Chondrocyte (in vitro differentiated cells): Measurements from ENCODE around the gene ZNF880. TPM values are rescaled to one million over a fixed set of nuclear protein-coding genes. Genes with fewer than 3 reads are reported as not detected.

Experiments used
- DNase-seq: peaks from one replicate; pipeline ENCODE4 v3.0.0; 2021; ENCODE audit warnings: mixed read lengths, low spot score
- H3K27ac Mint-ChIP-seq: one replicate; pipeline ENCODE4 v1.8.0; 2021; ENCODE audit warnings: mild to moderate bottlenecking, moderate library complexity, mixed read lengths; ENCODE audit not compliant: unreplicated experiment
- H3K27me3 Mint-ChIP-seq: 2 replicates; pipeline ENCODE4 v1.8.0; 2021; ENCODE audit warnings: low read depth, mixed read lengths
- H3K36me3 Mint-ChIP-seq: 2 replicates; pipeline ENCODE4 v1.8.0; 2021; ENCODE audit warnings: low read depth, mixed read lengths
- H3K4me1 Mint-ChIP-seq: 2 replicates; pipeline ENCODE4 v1.8.0; 2021; ENCODE audit warnings: low read depth, mild to moderate bottlenecking, mixed read lengths
- H3K4me3 Mint-ChIP-seq: one replicate; pipeline ENCODE4 v1.8.0; 2021; ENCODE audit warnings: mild to moderate bottlenecking, moderate library complexity, mixed read lengths; ENCODE audit not compliant: unreplicated experiment
- H3K9me3 Mint-ChIP-seq: 2 replicates; pipeline ENCODE4 v1.8.0; 2021; ENCODE audit warnings: low read depth, mixed read lengths
- CTCF ChIP-seq: fragments of 200-600 bp; sonication (generic); IDR thresholded peaks from 2 replicates; pipeline ENCODE4 v1.5.0; 2021; ENCODE audit warnings: antibody characterized with exemption, mild to moderate bottlenecking, moderate library complexity
- long read RNA-seq: library from polyadenylated mRNA; stranded (forward); transcript quantifications from one replicate; pipeline ENCODE4 v2.0.0, GENCODE V29; 2021
- total RNA-seq: library from RNA; stranded (reverse); gene quantifications from 3 replicates; pipeline ENCODE4 v1.2.1, GENCODE V29; 2021

The ZNF880 gene
- 3.2 to 5.1 TPM (median 4.8 TPM) in 3 replicates for total RNA-seq
- long read RNA-seq, partial matches to known transcripts: 1 of 1 reads
- long read RNA-seq, other reads (novel, unspliced or antisense): 0 of 1 reads

GRCh38 chr19:52369559-52370340 is at the start of gene ZNF880:
TSS of gene ZNF880 (plus strand) at chr19:52369923. CDS start at chr19:52369966, 43 bp downstream.
- no peaks in the 10 kb centered on the region for H3K27me3 Mint-ChIP-seq
- H3K27ac Mint-ChIP-seq: no peak within 1 kb of the TSS

GRCh38 chr19:52322429-52322828 is 47.3 kb upstream of the ZNF880 start:
- no peak for TF ChIP-seq CTCF
- Mint-ChIP-seq H3K4me3 (no peak overlapping the region), H3K27me3 (no peaks in the 10 kb centered on the region), H3K27ac (no peak overlapping the region), H3K36me3 (peaks cover 83% of the 10 kb centered on the region), H3K4me1 (no peaks in the 10 kb centered on the region), H3K9me3 (peaks cover 85% of the 10 kb centered on the region)
- DNase-seq: no peak

More at GRCh38 chr19:52369559-52370340, at the start of gene ZNF880:
- Mint-ChIP-seq H3K9me3 (peaks cover 59% of the 10 kb centered on the region), H3K4me1 (no peaks in the 10 kb centered on the region), H3K4me3 (no peak within 1 kb of the TSS), H3K36me3 (peaks cover 43% of the 10 kb centered on the region)
- no peak for DNase-seq
- TF ChIP-seq CTCF: no peak

GRCh38 chr19:52331757-52332156 is 38.0 kb upstream of the ZNF880 start:
- no peak for TF ChIP-seq CTCF
- Mint-ChIP-seq H3K9me3 (peaks cover 51% of the 10 kb centered on the region), H3K4me3 (no peak overlapping the region), H3K27me3 (no peaks in the 10 kb centered on the region), H3K4me1 (peaks cover 5% of the 10 kb centered on the region), H3K36me3 (peaks cover 18% of the 10 kb centered on the region), H3K27ac (no peak overlapping the region)
- DNase-seq: no peak

GRCh38 chr19:52335768-52336116 is 34.0 kb upstream of the ZNF880 start:
- Mint-ChIP-seq H3K36me3 (peaks cover 21% of the 10 kb centered on the region), H3K27me3 (no peaks in the 10 kb centered on the region), H3K4me1 (peaks cover 13% of the 10 kb centered on the region), H3K9me3 (peaks cover 30% of the 10 kb centered on the region), H3K27ac (peak overlapping the region; percentile 89), H3K4me3 (peak overlapping the region; percentile 91)
- no peak for DNase-seq
- TF ChIP-seq CTCF: no peak

- peak; percentile 20 for TF ChIP-seq CTCF
- peaks cover 25% of the 10 kb centered on the region for H3K9me3 Mint-ChIP-seq
- H3K36me3 Mint-ChIP-seq: peaks cover 21% of the 10 kb centered on the region
- DNase-seq: peak; percentile 94
- peak within 1 kb of the TSS; percentile 91 for H3K4me3 Mint-ChIP-seq
- peaks cover 13% of the 10 kb centered on the region for H3K4me1 Mint-ChIP-seq
- no peaks in the 10 kb centered on the region for H3K27me3 Mint-ChIP-seq
- H3K27ac Mint-ChIP-seq: peak within 1 kb of the TSS; percentile 89
These were observed 33.5 kb upstream of the ZNF880 start, which contains the start of gene ZNF610 for GRCh38 chr19:52336117-52336790. TSS of gene ZNF610 (plus strand) at chr19:52336243. CDS start at chr19:52349173, 12,930 bp downstream.
